SK-N-SH (cell line): ENCODE results near the gene SOX2. TPM values are rescaled to one million over a fixed set of nuclear protein-coding genes. Genes with fewer than 3 reads are reported as not detected.

Experiments used
- CTCF ChIA-PET: fragments of 300-600, 350-600 bp; formaldehyde crosslinking; extraction: SDS; loops from one replicate; lab custom pipeline; 2021; lab: Yijun Ruan, JAX
- POLR2A ChIA-PET: fragments of 350-600 bp; sonication (Branson Sonifier 250); formaldehyde crosslinking; extraction: SDS; loops from one replicate; lab custom pipeline; 2020; ENCODE audit warnings: antibody characterized with exemption, inconsistent platforms; lab: Yijun Ruan, JAX
- DNase-seq: peaks from one replicate; pipeline ENCODE4 v3.0.0; 2012
- H2AFZ ChIP-seq: fragments of 200-600 bp; sonication (generic); 2 replicates; pipeline ENCODE4 v1.8.1; 2016; ENCODE audit warnings: antibody characterized with exemption, mild to moderate bottlenecking, low read depth
- H3F3A ChIP-seq: fragments of 200-600 bp; sonication (generic); replicated peaks from 2 replicates; pipeline ENCODE3; 2016; ENCODE audit warnings: antibody characterized with exemption, mild to moderate bottlenecking; ENCODE audit not compliant: insufficient read depth
- H3K27ac ChIP-seq, 2 experiments: fragments of 200-500 bp in 1 of 2; fragments of 200-600 bp in 1 of 2; sonication (Bioruptor generic) in 1 of 2; sonication (generic), shearing (Covaris generic) in 1 of 2; 2 replicates each; pipeline versions ENCODE4 v1.5.1 to v1.6.1; 2014 to 2016; ENCODE audit warnings: low read depth in 2 of 2, inconsistent platforms in 1 of 2, low read length in 1 of 2, mild to moderate bottlenecking in 1 of 2, mixed read lengths in 1 of 2
- H3K27me3 ChIP-seq: fragments of 200-600 bp; sonication (generic), shearing (Covaris generic); 2 replicates; pipeline ENCODE4 v1.6.1; 2016; ENCODE audit warnings: mixed run types; ENCODE audit not compliant: insufficient read depth
- H3K36me3 ChIP-seq, 2 experiments: fragments of 200-500 bp in 1 of 2; fragments of 200-600 bp in 1 of 2; sonication (Bioruptor generic) in 1 of 2; sonication (generic) in 1 of 2; replicated peaks in 1 of 2; 2 replicates each; pipeline versions ENCODE3 to v1.5.1; 2014 to 2016; ENCODE audit warnings: low read length in 1 of 2, mild to moderate bottlenecking in 1 of 2; ENCODE audit not compliant: insufficient read depth in 2 of 2, control insufficient read depth in 1 of 2
- H3K4me1 ChIP-seq, 2 experiments: fragments of 200-500 bp in 1 of 2; fragments of 200-600 bp in 1 of 2; sonication (Bioruptor generic) in 1 of 2; sonication (generic), shearing (Covaris generic) in 1 of 2; 2 replicates each; pipeline versions ENCODE4 v1.5.1 to v1.6.1; 2014 to 2016; ENCODE audit warnings: low read depth in 1 of 2, low read length in 1 of 2, mixed run types in 1 of 2; ENCODE audit not compliant: insufficient read depth in 2 of 2, control insufficient read depth in 1 of 2
- H3K4me2 ChIP-seq: fragments of 200-600 bp; sonication (generic), shearing (Covaris generic); 2 replicates; pipeline ENCODE4 v1.6.1; 2017; ENCODE audit warnings: mixed run types
- H3K4me3 ChIP-seq, 2 experiments: fragments of 200-500 bp in 1 of 2; fragments of 200-600 bp in 1 of 2; sonication (Bioruptor generic) in 1 of 2; sonication (generic), shearing (Covaris generic) in 1 of 2; 2 replicates each; pipeline versions ENCODE4 v1.5.1 to v1.8.1; 2014 to 2016; ENCODE audit warnings: low read depth in 2 of 2, inconsistent platforms in 1 of 2, low read length in 1 of 2, mild to moderate bottlenecking in 1 of 2, mixed read lengths in 1 of 2, moderate library complexity in 1 of 2
- H3K79me2 ChIP-seq: fragments of 200-600 bp; sonication (generic); 2 replicates; pipeline ENCODE4 v1.8.1; 2017; ENCODE audit warnings: mild to moderate bottlenecking; ENCODE audit not compliant: insufficient read depth
- H3K9ac ChIP-seq: fragments of 200-600 bp; sonication (generic); 2 replicates; pipeline ENCODE4 v1.6.1; 2017; ENCODE audit warnings: mixed run types
- H3K9me2 ChIP-seq: fragments of 200-600 bp; sonication (generic); 2 replicates; pipeline ENCODE4 v1.6.1; 2017; ENCODE audit warnings: mixed run types
- H3K9me3 ChIP-seq: fragments of 200-600 bp; sonication (generic); 2 replicates; pipeline ENCODE4 v1.6.1; 2017; ENCODE audit warnings: mixed run types, mild to moderate bottlenecking, moderate library complexity
- H4K20me1 ChIP-seq: fragments of 200-600 bp; sonication (generic); 2 replicates; pipeline ENCODE4 v1.6.1; 2017; ENCODE audit warnings: mild to moderate bottlenecking, mixed run types; ENCODE audit not compliant: insufficient read depth
- ELF1 ChIP-seq: IDR thresholded peaks from 2 replicates; pipeline ENCODE4 v1.4.0; 2012
- GABPA ChIP-seq: IDR thresholded peaks from 2 replicates; pipeline ENCODE4 v1.4.0; 2012; ENCODE audit warnings: low read depth, mild to moderate bottlenecking
- RAD21 ChIP-seq: IDR thresholded peaks from 2 replicates; pipeline ENCODE4 v1.6.1; 2012; ENCODE audit warnings: mild to moderate bottlenecking, low read length
- RCOR1 ChIP-seq: fragments of 150-350 bp; IDR thresholded peaks from 2 replicates; pipeline ENCODE4 v1.6.1; 2017; ENCODE audit warnings: antibody characterized with exemption, low read length
- RXRA ChIP-seq: IDR thresholded peaks from 2 replicates; pipeline ENCODE4 v1.4.0; 2012; ENCODE audit warnings: low read depth, mild to moderate bottlenecking, borderline replicate concordance
- TCF12 ChIP-seq: IDR thresholded peaks from 2 replicates; pipeline ENCODE4 v1.4.0; 2012
- YY1 ChIP-seq: IDR thresholded peaks from 2 replicates; pipeline ENCODE4 v1.4.0; 2012; ENCODE audit warnings: low read depth, mild to moderate bottlenecking
- WGBS: methylation state at CpG from one replicate; pipeline ENCODE4 v1.1.6; 2017; ENCODE audit warnings: low lambda C conversion rate; 5-methylcytosine and 5-hydroxymethylcytosine counted together
- polyA plus RNA-seq, 3 experiments: library from polyadenylated mRNA; depleted of rRNA; stranded (reverse); fragments of >200 nt; gene quantifications; 2 replicates each; pipeline ENCODE4 v1.2.3, GENCODE V29; 2012
- TF ChIP-seq, protein P1 (sequence below): fragments of 200-600 bp; sonication (generic); IDR thresholded peaks from 2 replicates; pipeline ENCODE4 v1.6.1; 2017; ENCODE audit warnings: antibody characterized with exemption, mild to moderate bottlenecking, moderate library complexity

Gene SOX2
- polyA plus RNA-seq, 1 of the 3 experiments (the other 2 are of a cell fraction) = 0.13 TPM

DNA sequence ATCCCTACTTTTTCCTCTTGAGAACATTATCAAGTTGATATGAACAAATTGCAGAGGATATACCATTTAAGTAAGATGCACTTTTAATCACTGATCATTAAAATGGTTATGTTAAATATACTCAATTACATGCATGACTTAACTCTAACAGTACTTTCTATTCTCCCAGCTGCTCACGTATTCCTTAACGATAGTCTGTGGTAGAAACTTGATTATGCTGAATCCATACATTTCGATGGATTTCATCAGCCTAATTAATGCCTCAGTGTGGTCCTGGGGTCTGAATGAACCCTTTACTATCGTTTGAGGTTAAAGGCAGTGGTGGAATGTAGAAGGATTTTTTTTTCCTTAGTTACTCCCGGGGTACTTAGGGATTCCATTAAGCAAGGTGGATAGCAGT, 18.6 kb downstream of the SOX2 start:
- no peak for DNase-seq
- POLR2A ChIA-PET = no interaction called here
- Histone ChIP-seq H3K4me1 (peaks cover 0 to 3% of the 10 kb centered on the region in 2 experiments; a peak in 2 of 4 replicates), H3K9me2 (no peaks in the 10 kb centered on the region), H3K9ac (no peak overlapping the region), H3K36me3 (no peaks in the 10 kb centered on the region), H3K4me3 (no peak overlapping the region), H2AFZ (no peak overlapping the region), H3K27me3 (no peaks in the 10 kb centered on the region), H3K9me3 (no peaks in the 10 kb centered on the region), H4K20me1 (no peaks in the 10 kb centered on the region), H3K27ac (no peak overlapping the region), H3K4me2 (no peak overlapping the region), H3K79me2 (no peaks in the 10 kb centered on the region), H3F3A (no peaks in the 10 kb centered on the region)
- no peak for TF ChIP-seq GABPA
- no peak for TF ChIP-seq RCOR1
- TF ChIP-seq YY1 = no peak
- CTCF ChIA-PET = interaction anchor here (1.3 to 1.8 kb wide), 2 partner anchors 13 to 30 kb away, joined by 3 to 4 read pairs; no protein-coding TSS in a partner anchor
- WGBS = 70% methylated on average over 5 of the region's 5 CpGs

DNA sequence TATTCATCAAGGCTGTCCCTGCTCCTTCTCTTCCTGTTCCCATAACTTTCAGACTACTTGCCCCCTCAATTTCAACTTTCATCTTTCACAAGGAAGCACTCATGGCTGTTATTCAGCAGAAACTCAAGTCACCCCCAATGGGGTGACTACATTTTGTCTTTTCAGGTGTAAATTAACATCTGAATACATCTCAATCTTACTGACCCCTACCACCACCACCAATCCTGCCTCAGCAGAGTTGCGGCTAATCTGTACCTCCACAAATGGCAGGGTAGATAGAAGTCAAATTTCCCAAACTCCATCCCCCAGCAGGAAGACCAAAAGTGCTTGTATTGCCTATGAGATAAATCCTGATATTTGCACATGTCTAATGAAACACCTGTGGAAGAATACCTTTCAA, 19.2 kb downstream of the SOX2 start:
- H3K9me2 ChIP-seq = no peaks in the 10 kb centered on the region
- H3K9me3 ChIP-seq = no peaks in the 10 kb centered on the region
- no peak overlapping the region for H3K4me3 ChIP-seq
- no peaks in the 10 kb centered on the region for H3K36me3 ChIP-seq
- H3K79me2 ChIP-seq = no peaks in the 10 kb centered on the region
- POLR2A ChIA-PET = no interaction called here
- no peaks in the 10 kb centered on the region for H3K27me3 ChIP-seq
- no peak for DNase-seq
- no peaks in the 10 kb centered on the region for H4K20me1 ChIP-seq
- no peaks in the 10 kb centered on the region for H3F3A ChIP-seq
- H2AFZ ChIP-seq = no peak overlapping the region
- H3K9ac ChIP-seq = no peak overlapping the region
- WGBS = 95% methylated on average over 1 of the region's 1 CpG
- CTCF ChIA-PET = no interaction called here
- H3K4me2 ChIP-seq = no peak overlapping the region
- TF ChIP-seq TCF12 (no peak), RXRA (no peak), YY1 (no peak), RAD21 (no peak)
- TF ChIP-seq, protein P1, sequence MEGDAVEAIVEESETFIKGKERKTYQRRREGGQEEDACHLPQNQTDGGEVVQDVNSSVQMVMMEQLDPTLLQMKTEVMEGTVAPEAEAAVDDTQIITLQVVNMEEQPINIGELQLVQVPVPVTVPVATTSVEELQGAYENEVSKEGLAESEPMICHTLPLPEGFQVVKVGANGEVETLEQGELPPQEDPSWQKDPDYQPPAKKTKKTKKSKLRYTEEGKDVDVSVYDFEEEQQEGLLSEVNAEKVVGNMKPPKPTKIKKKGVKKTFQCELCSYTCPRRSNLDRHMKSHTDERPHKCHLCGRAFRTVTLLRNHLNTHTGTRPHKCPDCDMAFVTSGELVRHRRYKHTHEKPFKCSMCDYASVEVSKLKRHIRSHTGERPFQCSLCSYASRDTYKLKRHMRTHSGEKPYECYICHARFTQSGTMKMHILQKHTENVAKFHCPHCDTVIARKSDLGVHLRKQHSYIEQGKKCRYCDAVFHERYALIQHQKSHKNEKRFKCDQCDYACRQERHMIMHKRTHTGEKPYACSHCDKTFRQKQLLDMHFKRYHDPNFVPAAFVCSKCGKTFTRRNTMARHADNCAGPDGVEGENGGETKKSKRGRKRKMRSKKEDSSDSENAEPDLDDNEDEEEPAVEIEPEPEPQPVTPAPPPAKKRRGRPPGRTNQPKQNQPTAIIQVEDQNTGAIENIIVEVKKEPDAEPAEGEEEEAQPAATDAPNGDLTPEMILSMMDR = no peak
- H3K4me1 ChIP-seq = peaks cover 0 to 3% of the 10 kb centered on the region in 2 experiments; a peak in 2 of 4 replicates
- no peak overlapping the region for H3K27ac ChIP-seq

DNA sequence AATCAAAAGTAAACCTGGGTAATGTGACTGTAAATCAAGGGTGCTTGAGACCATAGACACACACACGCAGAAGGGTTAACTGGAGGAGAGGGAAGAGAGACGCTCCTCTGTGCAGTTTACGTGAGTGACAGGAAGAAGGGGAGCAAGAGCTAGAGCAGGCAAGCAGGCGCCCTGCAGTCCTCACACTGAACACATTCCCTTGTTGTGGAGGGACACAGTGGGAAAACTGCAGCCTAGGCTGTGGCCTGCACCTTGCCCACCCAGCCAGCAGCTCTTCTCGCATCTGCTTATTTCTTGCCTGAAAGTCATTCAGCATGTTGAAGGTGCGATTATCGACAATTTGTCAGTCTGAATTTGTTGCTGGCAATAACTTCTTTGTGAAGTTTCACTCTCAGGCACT, 24.2 kb downstream of the SOX2 start:
- no peaks in the 10 kb centered on the region for H3K9me3 ChIP-seq
- 75% methylated on average over 7 of the region's 7 CpGs for WGBS
- H4K20me1 ChIP-seq = no peaks in the 10 kb centered on the region
- H3K79me2 ChIP-seq = no peaks in the 10 kb centered on the region
- no peak overlapping the region for H3K4me2 ChIP-seq
- no peak overlapping the region for H3K4me3 ChIP-seq
- H3K36me3 ChIP-seq = no peaks in the 10 kb centered on the region
- no peaks in the 10 kb centered on the region for H3K27me3 ChIP-seq
- POLR2A ChIA-PET = no interaction called here
- no peak overlapping the region for H3K27ac ChIP-seq
- no peaks in the 10 kb centered on the region for H3F3A ChIP-seq
- no peak overlapping the region for H3K9ac ChIP-seq
- no peak for DNase-seq
- TF ChIP-seq ELF1 (no peak), RCOR1 (no peak)
- no peaks in the 10 kb centered on the region; a peak in 1 of 4 replicates for H3K4me1 ChIP-seq
- CTCF ChIA-PET = interaction anchor here (1.0 kb wide), 1 partner anchor 27 kb away, joined by 3 read pairs; no protein-coding TSS in a partner anchor
- H2AFZ ChIP-seq = no peak overlapping the region
- H3K9me2 ChIP-seq = no peaks in the 10 kb centered on the region
